Astrocyte of the cerebellum (primary cell): ENCODE results near the gene CBX1.

Experiments
- DNase-seq: peaks from one replicate; pipeline ENCODE4 v3.0.0-alpha.2; 2011; ENCODE audit warnings: low read depth
- H3K4me3 ChIP-seq: 2 replicates; pipeline ENCODE4 v1.5.1; 2011; ENCODE audit warnings: mild to moderate bottlenecking, low read depth, low read length, moderate library complexity
- in situ Hi-C: cut with HindIII; loops from 2 replicates; pipeline ENCODE4 v1.10.0; 2017; ENCODE audit warnings: low sequenced_read_pairs
- TF ChIP-seq, protein P1 (sequence below): IDR thresholded peaks from 2 replicates; pipeline ENCODE4 v1.5.1; 2012; ENCODE audit warnings: low read length, low read depth, moderate library complexity, mild to moderate bottlenecking; ENCODE audit errors: missing control alignments

The CBX1 gene

DNA sequence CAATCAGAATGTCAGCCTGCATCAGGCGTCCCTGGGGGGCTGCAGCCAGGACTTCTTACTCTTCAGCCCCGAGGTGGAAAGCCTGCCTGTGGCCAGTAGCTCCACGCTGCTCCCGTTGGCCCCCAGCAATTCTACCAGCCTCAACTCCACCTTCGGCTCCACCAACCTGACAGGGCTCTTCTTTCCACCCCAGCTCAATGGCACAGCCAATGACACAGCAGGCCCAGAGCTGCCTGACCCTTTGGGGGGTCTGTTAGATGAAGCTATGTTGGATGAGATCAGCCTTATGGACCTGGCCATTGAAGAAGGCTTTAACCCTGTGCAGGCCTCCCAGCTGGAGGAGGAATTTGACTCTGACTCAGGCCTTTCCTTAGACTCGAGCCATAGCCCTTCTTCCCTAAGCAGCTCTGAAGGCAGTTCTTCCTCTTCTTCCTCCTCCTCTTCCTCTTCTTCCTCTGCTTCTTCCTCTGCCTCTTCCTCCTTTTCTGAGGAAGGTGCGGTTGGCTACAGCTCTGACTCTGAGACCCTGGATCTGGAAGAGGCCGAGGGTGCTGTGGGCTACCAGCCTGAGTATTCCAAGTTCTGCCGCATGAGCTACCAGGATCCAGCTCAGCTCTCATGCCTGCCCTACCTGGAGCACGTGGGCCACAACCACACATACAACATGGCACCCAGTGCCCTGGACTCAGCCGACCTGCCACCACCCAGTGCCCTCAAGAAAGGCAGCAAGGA lies 42.7 kb downstream of the CBX1 start:
- TF ChIP-seq, protein P1, sequence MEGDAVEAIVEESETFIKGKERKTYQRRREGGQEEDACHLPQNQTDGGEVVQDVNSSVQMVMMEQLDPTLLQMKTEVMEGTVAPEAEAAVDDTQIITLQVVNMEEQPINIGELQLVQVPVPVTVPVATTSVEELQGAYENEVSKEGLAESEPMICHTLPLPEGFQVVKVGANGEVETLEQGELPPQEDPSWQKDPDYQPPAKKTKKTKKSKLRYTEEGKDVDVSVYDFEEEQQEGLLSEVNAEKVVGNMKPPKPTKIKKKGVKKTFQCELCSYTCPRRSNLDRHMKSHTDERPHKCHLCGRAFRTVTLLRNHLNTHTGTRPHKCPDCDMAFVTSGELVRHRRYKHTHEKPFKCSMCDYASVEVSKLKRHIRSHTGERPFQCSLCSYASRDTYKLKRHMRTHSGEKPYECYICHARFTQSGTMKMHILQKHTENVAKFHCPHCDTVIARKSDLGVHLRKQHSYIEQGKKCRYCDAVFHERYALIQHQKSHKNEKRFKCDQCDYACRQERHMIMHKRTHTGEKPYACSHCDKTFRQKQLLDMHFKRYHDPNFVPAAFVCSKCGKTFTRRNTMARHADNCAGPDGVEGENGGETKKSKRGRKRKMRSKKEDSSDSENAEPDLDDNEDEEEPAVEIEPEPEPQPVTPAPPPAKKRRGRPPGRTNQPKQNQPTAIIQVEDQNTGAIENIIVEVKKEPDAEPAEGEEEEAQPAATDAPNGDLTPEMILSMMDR = no peak
- H3K4me3 ChIP-seq = no peak overlapping the region
- no peak for DNase-seq
- in situ Hi-C loops = no loop called here

DNA sequence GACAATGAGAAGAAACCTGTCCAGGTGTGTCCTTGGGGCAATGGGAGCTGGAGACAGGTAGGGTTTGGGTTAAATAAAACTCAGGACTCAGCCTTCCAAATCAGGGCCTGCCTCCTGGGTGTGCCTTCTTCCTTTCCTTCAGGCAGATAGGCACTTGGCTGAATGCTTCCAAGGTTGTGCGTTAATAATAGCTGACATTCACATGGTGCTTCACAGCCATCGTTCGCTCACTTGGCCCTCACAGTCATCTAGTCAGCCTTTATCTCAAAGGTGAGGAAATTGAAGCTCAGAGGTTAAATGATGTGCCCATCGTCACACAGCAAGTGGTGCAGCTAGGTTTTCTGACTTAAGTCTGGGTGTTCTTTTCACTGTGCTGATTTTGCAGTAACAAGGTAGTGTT lies 43.7 kb downstream of the CBX1 start:
- in situ Hi-C loops = no loop called here

DNA sequence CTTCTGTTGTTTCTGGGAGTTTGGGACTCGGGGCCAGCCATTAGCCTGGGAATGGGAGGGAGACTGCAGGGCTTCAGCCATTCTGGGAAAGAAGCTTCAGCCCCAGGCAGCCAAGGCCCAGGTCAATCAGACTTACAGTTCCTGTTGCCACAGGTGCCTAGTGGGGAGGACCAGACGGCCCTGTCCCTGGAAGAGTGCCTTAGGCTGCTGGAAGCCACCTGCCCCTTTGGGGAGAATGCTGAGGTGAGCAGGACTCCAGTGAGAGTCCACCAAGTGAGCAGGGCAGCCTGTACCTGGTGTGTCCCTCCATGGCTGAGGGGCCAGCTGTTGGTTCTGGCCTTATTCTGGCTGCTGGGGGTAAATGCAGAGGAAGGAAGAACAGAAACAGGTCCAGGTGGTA lies 44.4 kb downstream of the CBX1 start:
- TF ChIP-seq, protein P1 = no peak
- in situ Hi-C loops = no loop called here
- no peak overlapping the region for H3K4me3 ChIP-seq
- DNase-seq = no peak

More for the DNA sequence above, 43.7 kb downstream of the CBX1 start:
- no peak for DNase-seq
- no peak overlapping the region for H3K4me3 ChIP-seq
- TF ChIP-seq, protein P1 = no peak

DNA sequence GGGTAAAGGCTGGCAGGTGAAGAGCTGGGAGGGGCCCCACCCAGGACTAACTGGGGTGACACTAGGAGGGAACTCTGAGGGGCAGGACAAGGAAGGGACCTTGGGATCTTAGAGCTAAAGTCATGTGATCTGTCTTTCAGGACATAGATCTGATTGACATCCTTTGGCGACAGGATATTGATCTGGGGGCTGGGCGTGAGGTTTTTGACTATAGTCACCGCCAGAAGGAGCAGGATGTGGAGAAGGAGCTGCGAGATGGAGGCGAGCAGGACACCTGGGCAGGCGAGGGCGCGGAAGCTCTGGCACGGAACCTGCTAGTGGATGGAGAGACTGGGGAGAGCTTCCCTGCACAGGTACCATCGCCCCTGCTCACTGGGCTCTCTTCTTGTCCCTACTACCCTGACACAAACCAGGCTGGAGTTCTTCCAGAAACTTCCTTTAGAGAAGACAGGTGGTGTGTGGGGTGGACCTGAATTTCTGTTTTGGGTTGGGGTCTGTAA lies 45.0 kb downstream of the CBX1 start:
- in situ Hi-C loops = no loop called here
- H3K4me3 ChIP-seq = no peak overlapping the region
- TF ChIP-seq, protein P1 = no peak
- no peak for DNase-seq

DNA sequence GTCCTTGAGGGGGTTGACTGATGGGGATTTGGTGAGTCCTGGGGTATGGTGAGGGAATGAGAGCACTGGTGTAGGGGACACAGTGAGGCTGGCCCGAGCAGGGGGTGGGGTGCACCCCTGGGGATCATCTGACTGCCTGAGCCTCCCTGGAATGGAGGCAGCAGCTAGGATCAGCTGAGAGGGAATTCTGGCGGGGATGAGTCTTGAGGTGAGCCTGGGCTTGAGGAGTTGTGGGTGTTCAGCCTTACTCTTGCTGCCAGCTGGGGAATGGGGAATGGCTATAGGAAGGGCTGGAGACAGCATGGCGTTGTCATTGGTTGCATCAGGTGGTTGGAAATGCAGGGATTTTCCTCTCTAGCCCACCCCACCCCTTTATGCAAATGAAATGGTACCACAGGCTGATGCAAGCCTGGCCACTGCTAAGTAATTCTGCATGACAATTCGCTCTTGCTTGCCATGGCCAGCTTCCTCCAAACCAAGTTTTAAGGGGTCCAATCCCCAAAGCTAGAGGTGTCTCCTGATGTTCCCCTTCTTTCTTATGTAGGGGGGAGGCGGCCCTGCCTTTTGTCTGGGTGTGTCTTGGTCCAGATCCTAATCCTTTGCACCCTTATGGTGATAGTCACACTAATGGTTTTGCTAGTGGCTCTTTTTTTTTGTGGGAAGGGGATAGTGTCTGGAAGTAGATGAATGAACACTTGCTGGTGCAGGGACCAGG lies 45.6 kb downstream of the CBX1 start:
- H3K4me3 ChIP-seq = peak overlapping the region; percentile 33
- in situ Hi-C loops = no loop called here
- TF ChIP-seq, protein P1 = no peak
- DNase-seq = no peak

- in situ Hi-C loops = no loop called here
- H3K4me3 ChIP-seq = peak overlapping the region; percentile 33
- TF ChIP-seq, protein P1 = no peak
- DNase-seq = peak; percentile 47
Observed at GRCh38 chr17:48054238-48055185, 46.8 kb downstream of the CBX1 start.
